Peyer's patch (tissue), 4 donors: ENCODE measurements around the gene RNF17. TPM values are rescaled to one million over a fixed set of nuclear protein-coding genes. Genes with fewer than 3 reads are reported as not detected.

ENCODE experiments used
- DNase-seq, 3 donors: peaks; one replicate each; pipeline ENCODE4 v3.0.0-alpha.2; 2017 to 2019
- H3K27ac ChIP-seq, 4 donors: fragments of 200-600 bp; sonication (generic); one replicate each; pipeline ENCODE4 v1.5.1; 2016 to 2019
- H3K27me3 ChIP-seq, 2 donors: fragments of 200-600 bp; sonication (generic); one replicate each; pipeline ENCODE4 v1.5.1; 2019
- H3K36me3 ChIP-seq, 3 donors: fragments of 200-600 bp; sonication (generic); one replicate each; pipeline ENCODE4 v1.5.1; 2016 to 2019
- H3K4me1 ChIP-seq, 4 donors: fragments of 200-600 bp; sonication (generic); one replicate each; pipeline ENCODE4 v1.5.1; 2016 to 2019
- H3K4me3 ChIP-seq, 4 donors: fragments of 200-600 bp; sonication (generic); 1 replicate in 3 of 4; 2 replicates in 1 of 4; pipeline ENCODE4 v1.5.1; 2016 to 2019; ENCODE audit warnings: mild to moderate bottlenecking in 1 of 4
- H3K9me3 ChIP-seq, 4 donors: fragments of 200-600 bp; sonication (generic); one replicate each; pipeline ENCODE4 v1.5.1; 2016 to 2019; ENCODE audit warnings: mild to moderate bottlenecking in 1 of 4
- POLR2A ChIP-seq, 2 donors: fragments of 450-650 bp; IDR thresholded peaks; one replicate each; pipeline ENCODE4 v1.5.1; 2017; ENCODE audit warnings: antibody characterized with exemption in 2 of 2, mild to moderate bottlenecking in 2 of 2, moderate library complexity in 2 of 2
- total RNA-seq, 4 donors: library from RNA; depleted of rRNA; stranded (reverse); fragments of >200 nt; gene quantifications; one replicate each; pipeline ENCODE4 v1.1.0, GENCODE V29; 2016
- TF ChIP-seq, protein P1 (sequence below), 6 experiments: fragments of 450-650 bp in 4 of 6; fragments of 200-600 bp in 2 of 6; sonication (generic) in 1 of 6; IDR thresholded peaks; one replicate each; pipeline ENCODE4 v1.5.1; 2017 to 2019; ENCODE audit warnings: antibody characterized with exemption in 6 of 6, mild to moderate bottlenecking in 3 of 6, moderate library complexity in 1 of 6

RNF17 gene
- total RNA-seq, 4 donors from 2014 or later = not detected

- no peaks in the 10 kb centered on the region for H3K9me3 ChIP-seq
- H3K4me3 ChIP-seq = no peak overlapping the region
- TF ChIP-seq, protein P1, sequence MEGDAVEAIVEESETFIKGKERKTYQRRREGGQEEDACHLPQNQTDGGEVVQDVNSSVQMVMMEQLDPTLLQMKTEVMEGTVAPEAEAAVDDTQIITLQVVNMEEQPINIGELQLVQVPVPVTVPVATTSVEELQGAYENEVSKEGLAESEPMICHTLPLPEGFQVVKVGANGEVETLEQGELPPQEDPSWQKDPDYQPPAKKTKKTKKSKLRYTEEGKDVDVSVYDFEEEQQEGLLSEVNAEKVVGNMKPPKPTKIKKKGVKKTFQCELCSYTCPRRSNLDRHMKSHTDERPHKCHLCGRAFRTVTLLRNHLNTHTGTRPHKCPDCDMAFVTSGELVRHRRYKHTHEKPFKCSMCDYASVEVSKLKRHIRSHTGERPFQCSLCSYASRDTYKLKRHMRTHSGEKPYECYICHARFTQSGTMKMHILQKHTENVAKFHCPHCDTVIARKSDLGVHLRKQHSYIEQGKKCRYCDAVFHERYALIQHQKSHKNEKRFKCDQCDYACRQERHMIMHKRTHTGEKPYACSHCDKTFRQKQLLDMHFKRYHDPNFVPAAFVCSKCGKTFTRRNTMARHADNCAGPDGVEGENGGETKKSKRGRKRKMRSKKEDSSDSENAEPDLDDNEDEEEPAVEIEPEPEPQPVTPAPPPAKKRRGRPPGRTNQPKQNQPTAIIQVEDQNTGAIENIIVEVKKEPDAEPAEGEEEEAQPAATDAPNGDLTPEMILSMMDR (IDR thresholded peaks at IDR 0.05) = no peak
- TF ChIP-seq POLR2A (IDR thresholded peaks at IDR 0.05) = no peak
- no peaks in the 10 kb centered on the region for H3K4me1 ChIP-seq
- H3K27me3 ChIP-seq = no peaks in the 10 kb centered on the region
- DNase-seq = no peak
- H3K27ac ChIP-seq = no peak overlapping the region
- no peaks in the 10 kb centered on the region for H3K36me3 ChIP-seq
These were observed 136.5 kb downstream of the RNF17 start for GRCh38 chr13:24900507-24900906.

DNA sequence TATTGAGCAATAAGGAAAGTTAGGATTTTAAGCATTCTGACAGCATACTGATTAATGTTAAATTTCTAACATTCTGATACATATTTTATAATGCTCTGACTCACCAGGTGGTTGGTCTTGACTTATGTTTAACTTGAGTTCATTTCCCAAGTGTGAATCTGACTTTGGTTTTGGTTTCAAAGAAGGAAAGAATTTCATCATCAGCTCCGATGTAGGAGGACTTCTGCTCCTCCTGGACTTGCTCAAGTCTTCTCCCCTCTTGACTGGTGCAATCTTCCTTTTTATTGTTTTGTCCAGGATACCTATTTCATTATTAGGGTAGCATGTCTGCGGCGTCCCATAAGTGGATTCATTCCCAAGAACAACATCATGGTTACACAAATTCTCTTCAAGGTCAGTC, 141.3 kb downstream of the RNF17 start:
- no peak overlapping the region for H3K4me3 ChIP-seq
- H3K4me1 ChIP-seq = no peaks in the 10 kb centered on the region
- H3K27me3 ChIP-seq = no peaks in the 10 kb centered on the region
- no peak for DNase-seq
- H3K27ac ChIP-seq = no peak overlapping the region
- H3K9me3 ChIP-seq = no peaks in the 10 kb centered on the region
- no peak for TF ChIP-seq POLR2A (IDR thresholded peaks at IDR 0.05)
- TF ChIP-seq, protein P1 (IDR thresholded peaks at IDR 0.05) = no peak
- H3K36me3 ChIP-seq = peaks cover 0 to 19% (median 0%) of the 10 kb centered on the region in 3 donors

DNA sequence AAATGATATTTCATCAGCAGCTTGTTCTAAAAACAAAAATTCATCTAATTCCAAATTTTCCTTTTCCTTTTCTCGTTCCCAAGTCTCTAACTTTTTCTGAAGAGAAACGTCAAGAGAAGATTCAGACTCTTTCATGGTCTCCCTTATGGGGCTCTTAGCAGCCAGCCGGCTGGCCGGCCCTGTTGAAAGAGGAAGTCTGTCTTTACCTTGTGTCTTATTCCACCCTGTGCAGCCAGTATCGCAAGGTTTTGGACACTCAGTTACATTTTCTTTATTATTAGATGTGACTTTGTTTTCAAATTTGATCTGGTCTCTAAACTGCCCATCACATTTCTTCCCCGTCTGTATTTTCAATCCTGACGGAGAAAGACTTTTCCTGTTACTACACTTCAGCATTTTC, 142.3 kb downstream of the RNF17 start:
- no peaks in the 10 kb centered on the region for H3K27me3 ChIP-seq
- H3K9me3 ChIP-seq = no peaks in the 10 kb centered on the region
- H3K4me3 ChIP-seq = no peak overlapping the region
- no peaks in the 10 kb centered on the region for H3K4me1 ChIP-seq
- no peak for TF ChIP-seq POLR2A (IDR thresholded peaks at IDR 0.05)
- TF ChIP-seq, protein P1 (IDR thresholded peaks at IDR 0.05) = no peak
- H3K36me3 ChIP-seq = peaks cover 0 to 19% (median 0%) of the 10 kb centered on the region in 3 donors
- H3K27ac ChIP-seq = no peak overlapping the region
- DNase-seq = no peak

DNA sequence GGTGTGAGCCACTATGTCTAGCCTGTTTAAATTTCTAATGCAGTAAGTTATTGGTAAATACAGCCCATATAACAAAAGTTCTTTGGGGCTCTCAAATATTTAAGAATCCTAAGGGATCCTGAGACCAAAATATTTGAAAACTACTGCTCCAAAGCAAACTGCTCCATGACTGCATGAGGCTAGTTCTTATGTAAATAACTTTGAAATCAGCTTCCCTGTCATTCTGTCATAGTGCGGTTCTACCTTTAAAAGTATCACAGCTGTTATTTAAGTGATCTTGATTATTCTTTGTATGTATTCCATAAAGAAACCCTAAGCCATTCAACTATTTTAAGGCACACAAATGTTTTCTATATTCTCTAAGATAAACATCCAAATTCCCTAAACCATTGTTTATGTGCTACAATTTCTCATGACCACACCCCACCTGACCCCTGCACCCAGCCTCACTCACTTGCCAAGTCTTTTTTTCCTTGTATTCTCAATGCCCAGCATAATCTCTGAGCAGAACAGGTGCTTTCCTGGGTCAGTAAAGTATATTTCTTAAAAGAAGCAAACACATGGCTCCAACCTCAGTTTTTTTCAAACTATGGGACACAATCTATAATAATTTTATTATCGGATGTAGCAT, 146.6 kb downstream of the RNF17 start:
- TF ChIP-seq, protein P1 (IDR thresholded peaks at IDR 0.05) = no peak
- TF ChIP-seq POLR2A (IDR thresholded peaks at IDR 0.05) = no peak
- Histone ChIP-seq H3K4me1 (no peaks in the 10 kb centered on the region), H3K27ac (no peak overlapping the region), H3K36me3 (peaks cover 0 to 19% (median 0%) of the 10 kb centered on the region in 3 donors), H3K4me3 (no peak overlapping the region), H3K9me3 (no peaks in the 10 kb centered on the region), H3K27me3 (no peaks in the 10 kb centered on the region)
- DNase-seq = no peak

GRCh38 chr13:24911133-24911908, 147.4 kb downstream of the RNF17 start:
- Histone ChIP-seq H3K36me3 (peaks cover 0 to 14% (median 0%) of the 10 kb centered on the region in 3 donors), H3K27me3 (no peaks in the 10 kb centered on the region), H3K9me3 (no peaks in the 10 kb centered on the region), H3K27ac (no peak overlapping the region), H3K4me1 (no peaks in the 10 kb centered on the region), H3K4me3 (no peak overlapping the region)
- no peak for TF ChIP-seq POLR2A (IDR thresholded peaks at IDR 0.05)
- TF ChIP-seq, protein P1 (IDR thresholded peaks at IDR 0.05) = no peak
- DNase-seq = no peak
